Left hindlimb (tissue), 1 donor: Measurements from ENCODE around the gene PLA2G4C.

Experiments used
- DNase-seq: peaks from one replicate; pipeline ENCODE4 v3.0.0-alpha.2; 2018

Gene PLA2G4C

GRCh38 chr19:48053076-48053475 is 57.5 kb downstream of the PLA2G4C start:
- DNase-seq: no peak

GRCh38 chr19:48051335-48052033 is 59.1 kb downstream of the PLA2G4C start:
- no peak for DNase-seq

- DNase-seq: no peak
Observed at GRCh38 chr19:48044561-48044960, 66.1 kb downstream of the PLA2G4C start.

- DNase-seq: no peak
Observed at GRCh38 chr19:48043675-48044258, 66.8 kb downstream of the PLA2G4C start, which contains the start of gene CABP5. TSS of gene CABP5 (minus strand) at chr19:48044079. CDS start at chr19:48043922, 157 bp downstream.

- no peak for DNase-seq
Observed at GRCh38 chr19:48041877-48042580, 68.6 kb downstream of the PLA2G4C start.

- no peak for DNase-seq
Observed at GRCh38 chr19:48036765-48037164, 73.9 kb downstream of the PLA2G4C start.

GRCh38 chr19:48033604-48034003 is 77.0 kb downstream of the PLA2G4C start:
- no peak for DNase-seq

- DNase-seq: no peak
Observed at GRCh38 chr19:48030073-48030472, 80.5 kb downstream of the PLA2G4C start.

- no peak for DNase-seq
Observed at GRCh38 chr19:48029431-48029830, 81.2 kb downstream of the PLA2G4C start.

- DNase-seq: no peak
Observed at GRCh38 chr19:48025480-48025879, 85.1 kb downstream of the PLA2G4C start.

- no peak for DNase-seq
Observed at GRCh38 chr19:48023518-48023917, 87.1 kb downstream of the PLA2G4C start.

- DNase-seq: no peak
Observed at GRCh38 chr19:48023011-48023410, 87.6 kb downstream of the PLA2G4C start.

- DNase-seq: no peak
Observed at GRCh38 chr19:48020686-48021085, 89.9 kb downstream of the PLA2G4C start.

- no peak for DNase-seq
Observed at GRCh38 chr19:48010932-48011758, 99.5 kb downstream of the PLA2G4C start.

- no peak for DNase-seq
Observed at GRCh38 chr19:48006762-48007161, 103.9 kb downstream of the PLA2G4C start.

GRCh38 chr19:48004236-48004635 is 106.4 kb downstream of the PLA2G4C start:
- DNase-seq: no peak

GRCh38 chr19:48000846-48001245 is 109.8 kb downstream of the PLA2G4C start:
- no peak for DNase-seq

GRCh38 chr19:47998800-47999199 is 111.8 kb downstream of the PLA2G4C start:
- no peak for DNase-seq
